HepG2 (cell line): Measurements from ENCODE around the gene VEZF1. TPM values are rescaled to one million over a fixed set of nuclear protein-coding genes. Genes with fewer than 3 reads are reported as not detected.

Experiments
- ADNP ChIP-seq: sonication (generic); formaldehyde crosslinking; IDR thresholded peaks from 2 replicates; pipeline ENCODE4 v1.4.0; 2020; ENCODE audit warnings: missing genetic modification reagents
- ATF7-NPFF ChIP-seq: sonication (generic); formaldehyde crosslinking; IDR thresholded peaks from 2 replicates; pipeline ENCODE4 v1.8.1; 2023; ENCODE audit warnings: mild to moderate bottlenecking, low read depth, missing genetic modification reagents, moderate library complexity
- DPF2 ChIP-seq: sonication (generic); formaldehyde crosslinking; IDR thresholded peaks from 2 replicates; pipeline ENCODE4 v1.4.0; 2020; ENCODE audit warnings: mild to moderate bottlenecking, low read depth, missing genetic modification reagents, borderline replicate concordance
- ELF1 ChIP-seq: sonication (generic); formaldehyde crosslinking; IDR thresholded peaks from 2 replicates; pipeline ENCODE4 v1.4.0; 2020; ENCODE audit warnings: missing genetic modification reagents
- HOXA3 ChIP-seq: sonication (generic); formaldehyde crosslinking; IDR thresholded peaks from 2 replicates; pipeline ENCODE4 v1.5.0; 2020; ENCODE audit warnings: missing genetic modification reagents
- NAIF1 ChIP-seq: sonication (generic); formaldehyde crosslinking; IDR thresholded peaks from 2 replicates; pipeline ENCODE4 v1.5.0; 2020; ENCODE audit warnings: mild to moderate bottlenecking, missing genetic modification reagents, borderline replicate concordance
- PAWR ChIP-seq: sonication (generic); formaldehyde crosslinking; IDR thresholded peaks from 2 replicates; pipeline ENCODE4 v1.4.0; 2020; ENCODE audit warnings: missing genetic modification reagents, mild to moderate bottlenecking, borderline replicate concordance
- PHF21A ChIP-seq: sonication (generic); formaldehyde crosslinking; IDR thresholded peaks from 2 replicates; pipeline ENCODE4 v1.5.0; 2020; ENCODE audit warnings: mild to moderate bottlenecking, missing genetic modification reagents
- SIX1 ChIP-seq: sonication (generic); formaldehyde crosslinking; IDR thresholded peaks from 2 replicates; pipeline ENCODE4 v1.4.0; 2020; ENCODE audit warnings: missing genetic modification reagents, borderline replicate concordance
- ZNF235 ChIP-seq: sonication (generic); formaldehyde crosslinking; IDR thresholded peaks from 2 replicates; pipeline ENCODE4 v1.8.1; 2023; ENCODE audit warnings: mild to moderate bottlenecking, missing genetic modification reagents, borderline replicate concordance
- ZNF747 ChIP-seq: sonication (generic); formaldehyde crosslinking; IDR thresholded peaks from 2 replicates; pipeline ENCODE4 v1.8.1; 2023; ENCODE audit warnings: missing genetic modification reagents, mild to moderate bottlenecking, borderline replicate concordance
- polyA plus RNA-seq, 8 experiments: library from polyadenylated mRNA; depleted of rRNA in 3 of 8; stranded (reverse) in 7 of 8; unstranded in 1 of 8; fragments of >200 nt; fragmentation: Illumina TruSeq in 4 of 8; extraction: Trizol in 4 of 8; gene quantifications; 2 replicates each; pipeline versions ENCODE4 v1.2.1 to v1.2.3, GENCODE V29; 2011 to 2016; ENCODE audit warnings: low read depth in 4 of 8, missing spikeins in 1 of 8, mixed read lengths in 1 of 8; ENCODE audit not compliant: insufficient read depth in 1 of 8
- total RNA-seq, 5 experiments: library from RNA; depleted of rRNA; stranded (reverse); fragments of >200 nt; fragmentation: Illumina TruSeq; extraction: Trizol; gene quantifications; 2 replicates each; pipeline ENCODE4 v1.2.3, GENCODE V29; 2016; ENCODE audit warnings: low read depth in 1 of 5
- TF ChIP-seq, protein P1 (sequence below): sonication (generic); formaldehyde crosslinking; IDR thresholded peaks from 2 replicates; pipeline ENCODE4 v1.4.0; 2020; ENCODE audit warnings: missing genetic modification reagents
- TF ChIP-seq, protein P2 (sequence below), 2 experiments: IDR thresholded peaks; 2 replicates each; pipeline ENCODE4 v1.6.1; 2011 to 2012; ENCODE audit warnings: low read length in 2 of 2, borderline replicate concordance in 1 of 2, low read depth in 1 of 2, mild to moderate bottlenecking in 1 of 2, moderate library complexity in 1 of 2
- TF ChIP-seq, protein P3 (sequence below): sonication (generic); formaldehyde crosslinking; IDR thresholded peaks from 2 replicates; pipeline ENCODE4 v1.4.0; 2020; ENCODE audit warnings: missing genetic modification reagents

The VEZF1 gene
- total and polyA plus RNA-seq, 2 of the 13 experiments (the other 11 are each of a cell fraction or from before 2014, with no cell fraction given): 45.9 to 49.7 TPM

DNA sequence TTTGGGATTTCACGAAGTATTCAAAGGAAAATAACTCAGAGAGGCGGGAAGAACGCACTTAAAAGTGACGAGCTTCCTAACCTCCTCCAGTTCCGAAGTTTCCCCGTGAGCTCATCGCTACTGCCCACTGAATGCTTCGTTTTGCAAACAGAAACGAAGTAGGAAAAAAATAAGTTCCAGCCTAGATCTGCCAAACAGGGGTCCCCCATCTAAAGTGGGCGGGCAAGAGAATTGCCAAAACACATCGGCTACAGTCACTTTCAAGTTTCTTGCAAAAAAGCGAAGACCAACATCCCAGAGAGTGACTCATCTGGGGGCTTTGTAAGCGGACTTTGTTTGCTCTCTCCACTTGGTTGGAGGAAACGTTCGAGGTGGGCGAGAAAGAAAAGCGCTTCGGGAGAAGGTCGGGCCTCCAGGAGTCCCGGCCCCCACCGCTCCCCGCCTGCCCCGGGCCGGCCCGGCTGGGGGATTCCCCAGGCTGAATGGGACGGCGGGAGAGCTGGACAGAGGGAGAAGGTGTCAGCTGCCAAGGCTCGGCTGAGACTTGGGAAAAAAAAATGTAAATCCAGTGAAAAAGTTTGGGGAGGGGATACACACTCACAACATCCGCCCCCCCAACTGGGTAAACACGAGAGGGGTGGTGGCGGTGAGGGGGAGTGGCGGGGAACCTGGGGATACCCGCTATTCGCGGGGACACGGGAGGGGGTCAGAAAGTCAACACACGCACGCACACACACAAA, 1.0 kb downstream of the VEZF1 start (continued):
- TF ChIP-seq, protein P1, sequence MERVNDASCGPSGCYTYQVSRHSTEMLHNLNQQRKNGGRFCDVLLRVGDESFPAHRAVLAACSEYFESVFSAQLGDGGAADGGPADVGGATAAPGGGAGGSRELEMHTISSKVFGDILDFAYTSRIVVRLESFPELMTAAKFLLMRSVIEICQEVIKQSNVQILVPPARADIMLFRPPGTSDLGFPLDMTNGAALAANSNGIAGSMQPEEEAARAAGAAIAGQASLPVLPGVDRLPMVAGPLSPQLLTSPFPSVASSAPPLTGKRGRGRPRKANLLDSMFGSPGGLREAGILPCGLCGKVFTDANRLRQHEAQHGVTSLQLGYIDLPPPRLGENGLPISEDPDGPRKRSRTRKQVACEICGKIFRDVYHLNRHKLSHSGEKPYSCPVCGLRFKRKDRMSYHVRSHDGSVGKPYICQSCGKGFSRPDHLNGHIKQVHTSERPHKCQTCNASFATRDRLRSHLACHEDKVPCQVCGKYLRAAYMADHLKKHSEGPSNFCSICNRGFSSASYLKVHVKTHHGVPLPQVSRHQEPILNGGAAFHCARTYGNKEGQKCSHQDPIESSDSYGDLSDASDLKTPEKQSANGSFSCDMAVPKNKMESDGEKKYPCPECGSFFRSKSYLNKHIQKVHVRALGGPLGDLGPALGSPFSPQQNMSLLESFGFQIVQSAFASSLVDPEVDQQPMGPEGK: peak; percentile 82
- TF ChIP-seq PHF21A (CRISPR knock-in tag) (no peak; the same call in 1 of the 2 replicates), ADNP (CRISPR knock-in tag) (no peak), HOXA3 (CRISPR knock-in tag) (no peak; the same call in 1 of the 2 replicates), SIX1 (no peak), ATF7-NPFF (CRISPR knock-in tag) (no peak; the same call in 1 of the 2 replicates), ZNF747 (peak; percentile 44; the same call in 1 of the 2 replicates), ZNF235 (CRISPR knock-in tag) (peak; percentile 4; the same call in 1 of the 2 replicates), ELF1 (no peak), NAIF1 (CRISPR knock-in tag) (no peak), PAWR (CRISPR knock-in tag) (no peak), DPF2 (CRISPR knock-in tag) (0 out of 2 replicates have a peak, but pooled peaks have one; percentile 9)
- TF ChIP-seq, protein P2, sequence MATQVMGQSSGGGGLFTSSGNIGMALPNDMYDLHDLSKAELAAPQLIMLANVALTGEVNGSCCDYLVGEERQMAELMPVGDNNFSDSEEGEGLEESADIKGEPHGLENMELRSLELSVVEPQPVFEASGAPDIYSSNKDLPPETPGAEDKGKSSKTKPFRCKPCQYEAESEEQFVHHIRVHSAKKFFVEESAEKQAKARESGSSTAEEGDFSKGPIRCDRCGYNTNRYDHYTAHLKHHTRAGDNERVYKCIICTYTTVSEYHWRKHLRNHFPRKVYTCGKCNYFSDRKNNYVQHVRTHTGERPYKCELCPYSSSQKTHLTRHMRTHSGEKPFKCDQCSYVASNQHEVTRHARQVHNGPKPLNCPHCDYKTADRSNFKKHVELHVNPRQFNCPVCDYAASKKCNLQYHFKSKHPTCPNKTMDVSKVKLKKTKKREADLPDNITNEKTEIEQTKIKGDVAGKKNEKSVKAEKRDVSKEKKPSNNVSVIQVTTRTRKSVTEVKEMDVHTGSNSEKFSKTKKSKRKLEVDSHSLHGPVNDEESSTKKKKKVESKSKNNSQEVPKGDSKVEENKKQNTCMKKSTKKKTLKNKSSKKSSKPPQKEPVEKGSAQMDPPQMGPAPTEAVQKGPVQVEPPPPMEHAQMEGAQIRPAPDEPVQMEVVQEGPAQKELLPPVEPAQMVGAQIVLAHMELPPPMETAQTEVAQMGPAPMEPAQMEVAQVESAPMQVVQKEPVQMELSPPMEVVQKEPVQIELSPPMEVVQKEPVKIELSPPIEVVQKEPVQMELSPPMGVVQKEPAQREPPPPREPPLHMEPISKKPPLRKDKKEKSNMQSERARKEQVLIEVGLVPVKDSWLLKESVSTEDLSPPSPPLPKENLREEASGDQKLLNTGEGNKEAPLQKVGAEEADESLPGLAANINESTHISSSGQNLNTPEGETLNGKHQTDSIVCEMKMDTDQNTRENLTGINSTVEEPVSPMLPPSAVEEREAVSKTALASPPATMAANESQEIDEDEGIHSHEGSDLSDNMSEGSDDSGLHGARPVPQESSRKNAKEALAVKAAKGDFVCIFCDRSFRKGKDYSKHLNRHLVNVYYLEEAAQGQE (IDR thresholded peaks at IDR 0.05; ENCODE audit: borderline replicate concordance in 1 of 2, low read depth in 1 of 2, low read length in 2 of 2): 0 out of 4 replicates have a peak, but pooled peaks of 1 of the 2 experiments have one; percentile 61
- TF ChIP-seq, protein P3, sequence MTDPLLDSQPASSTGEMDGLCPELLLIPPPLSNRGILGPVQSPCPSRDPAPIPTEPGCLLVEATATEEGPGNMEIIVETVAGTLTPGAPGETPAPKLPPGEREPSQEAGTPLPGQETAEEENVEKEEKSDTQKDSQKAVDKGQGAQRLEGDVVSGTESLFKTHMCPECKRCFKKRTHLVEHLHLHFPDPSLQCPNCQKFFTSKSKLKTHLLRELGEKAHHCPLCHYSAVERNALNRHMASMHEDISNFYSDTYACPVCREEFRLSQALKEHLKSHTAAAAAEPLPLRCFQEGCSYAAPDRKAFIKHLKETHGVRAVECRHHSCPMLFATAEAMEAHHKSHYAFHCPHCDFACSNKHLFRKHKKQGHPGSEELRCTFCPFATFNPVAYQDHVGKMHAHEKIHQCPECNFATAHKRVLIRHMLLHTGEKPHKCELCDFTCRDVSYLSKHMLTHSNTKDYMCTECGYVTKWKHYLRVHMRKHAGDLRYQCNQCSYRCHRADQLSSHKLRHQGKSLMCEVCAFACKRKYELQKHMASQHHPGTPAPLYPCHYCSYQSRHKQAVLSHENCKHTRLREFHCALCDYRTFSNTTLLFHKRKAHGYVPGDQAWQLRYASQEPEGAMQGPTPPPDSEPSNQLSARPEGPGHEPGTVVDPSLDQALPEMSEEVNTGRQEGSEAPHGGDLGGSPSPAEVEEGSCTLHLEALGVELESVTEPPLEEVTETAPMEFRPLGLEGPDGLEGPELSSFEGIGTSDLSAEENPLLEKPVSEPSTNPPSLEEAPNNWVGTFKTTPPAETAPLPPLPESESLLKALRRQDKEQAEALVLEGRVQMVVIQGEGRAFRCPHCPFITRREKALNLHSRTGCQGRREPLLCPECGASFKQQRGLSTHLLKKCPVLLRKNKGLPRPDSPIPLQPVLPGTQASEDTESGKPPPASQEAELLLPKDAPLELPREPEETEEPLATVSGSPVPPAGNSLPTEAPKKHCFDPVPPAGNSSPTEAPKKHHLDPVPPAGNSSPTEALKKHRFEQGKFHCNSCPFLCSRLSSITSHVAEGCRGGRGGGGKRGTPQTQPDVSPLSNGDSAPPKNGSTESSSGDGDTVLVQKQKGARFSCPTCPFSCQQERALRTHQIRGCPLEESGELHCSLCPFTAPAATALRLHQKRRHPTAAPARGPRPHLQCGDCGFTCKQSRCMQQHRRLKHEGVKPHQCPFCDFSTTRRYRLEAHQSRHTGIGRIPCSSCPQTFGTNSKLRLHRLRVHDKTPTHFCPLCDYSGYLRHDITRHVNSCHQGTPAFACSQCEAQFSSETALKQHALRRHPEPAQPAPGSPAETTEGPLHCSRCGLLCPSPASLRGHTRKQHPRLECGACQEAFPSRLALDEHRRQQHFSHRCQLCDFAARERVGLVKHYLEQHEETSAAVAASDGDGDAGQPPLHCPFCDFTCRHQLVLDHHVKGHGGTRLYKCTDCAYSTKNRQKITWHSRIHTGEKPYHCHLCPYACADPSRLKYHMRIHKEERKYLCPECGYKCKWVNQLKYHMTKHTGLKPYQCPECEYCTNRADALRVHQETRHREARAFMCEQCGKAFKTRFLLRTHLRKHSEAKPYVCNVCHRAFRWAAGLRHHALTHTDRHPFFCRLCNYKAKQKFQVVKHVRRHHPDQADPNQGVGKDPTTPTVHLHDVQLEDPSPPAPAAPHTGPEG (CRISPR knock-in tag): no peak
